ENCODE data around the gene AGBL4.

GRCh38 chr1:48645883-48646282 is 1377.9 kb downstream of the AGBL4 start:
- TF ChIP-seq, protein P1, sequence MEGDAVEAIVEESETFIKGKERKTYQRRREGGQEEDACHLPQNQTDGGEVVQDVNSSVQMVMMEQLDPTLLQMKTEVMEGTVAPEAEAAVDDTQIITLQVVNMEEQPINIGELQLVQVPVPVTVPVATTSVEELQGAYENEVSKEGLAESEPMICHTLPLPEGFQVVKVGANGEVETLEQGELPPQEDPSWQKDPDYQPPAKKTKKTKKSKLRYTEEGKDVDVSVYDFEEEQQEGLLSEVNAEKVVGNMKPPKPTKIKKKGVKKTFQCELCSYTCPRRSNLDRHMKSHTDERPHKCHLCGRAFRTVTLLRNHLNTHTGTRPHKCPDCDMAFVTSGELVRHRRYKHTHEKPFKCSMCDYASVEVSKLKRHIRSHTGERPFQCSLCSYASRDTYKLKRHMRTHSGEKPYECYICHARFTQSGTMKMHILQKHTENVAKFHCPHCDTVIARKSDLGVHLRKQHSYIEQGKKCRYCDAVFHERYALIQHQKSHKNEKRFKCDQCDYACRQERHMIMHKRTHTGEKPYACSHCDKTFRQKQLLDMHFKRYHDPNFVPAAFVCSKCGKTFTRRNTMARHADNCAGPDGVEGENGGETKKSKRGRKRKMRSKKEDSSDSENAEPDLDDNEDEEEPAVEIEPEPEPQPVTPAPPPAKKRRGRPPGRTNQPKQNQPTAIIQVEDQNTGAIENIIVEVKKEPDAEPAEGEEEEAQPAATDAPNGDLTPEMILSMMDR (IDR thresholded peaks at IDR 0.05), result no peak
- TF ChIP-seq POLR2A (IDR thresholded peaks at IDR 0.05), result no peak
- TF ChIP-seq EP300 (IDR thresholded peaks at IDR 0.05), result no peak
